T-cell (primary cell): ENCODE measurements around the gene TBC1D22A. TPM values are rescaled to one million over a fixed set of nuclear protein-coding genes. Genes with fewer than 3 reads are reported as not detected.

Experiments
- ATAC-seq, 4 experiments: fragments of 200-7000 bp in 3 of 4; fragments of 150-1000 bp in 1 of 4; cut with Tn5 transposase; replicated peaks in 1 of 4; 1 replicate in 3 of 4; 2 replicates in 1 of 4; pipeline ENCODE4 v1.10.0; 2021; ENCODE audit warnings: moderate library complexity in 3 of 4, mild to moderate bottlenecking in 2 of 4, moderate number of reproducible peaks in 1 of 4
- CTCF ChIA-PET, 2 donors: fragments of 300-600 bp; sonication (Branson Sonifier 250); formaldehyde crosslinking; loops; one replicate each; lab custom pipeline; 2022; ENCODE audit warnings: antibody characterized with exemption in 2 of 2; lab: Charles Lee
- POLR2A ChIA-PET, 2 donors: fragments of 300-600 bp; sonication (Branson Sonifier 250); formaldehyde crosslinking; loops; one replicate each; lab custom pipeline; 2022; ENCODE audit warnings: antibody characterized with exemption in 2 of 2; lab: Charles Lee
- DNase-seq, 35 experiments: peaks; one replicate each; pipeline versions ENCODE4 v3.0.0 to v3.0.0-alpha.2; 2013 to 2023
- H3K27ac ChIP-seq: one replicate; pipeline ENCODE4 v1.5.1; 2013; ENCODE audit warnings: low read length
- H3K27me3 ChIP-seq, 2 experiments: replicated peaks in 1 of 2; 1 replicate in 1 of 2; 2 replicates in 1 of 2; pipeline versions ENCODE4 v1.6.1 to v1.7.0; 2013; ENCODE audit warnings: low read length in 1 of 2, mixed read lengths in 1 of 2; ENCODE audit not compliant: control insufficient read depth in 2 of 2, insufficient read depth in 2 of 2; ENCODE audit errors: extremely low read depth in 1 of 2
- H3K36me3 ChIP-seq, 2 donors: 1 replicate in 1 of 2; 2 replicates in 1 of 2; pipeline versions ENCODE4 v1.6.1 to v1.7.0; 2013; ENCODE audit warnings: low read length in 1 of 2; ENCODE audit not compliant: control insufficient read depth in 2 of 2, insufficient read depth in 1 of 2; ENCODE audit errors: extremely low read depth in 1 of 2
- H3K4me1 ChIP-seq, 2 experiments: 1 replicate in 1 of 2; 2 replicates in 1 of 2; pipeline versions ENCODE4 v1.6.1 to v1.7.0; 2013; ENCODE audit warnings: low read length in 2 of 2, mixed read lengths in 1 of 2; ENCODE audit not compliant: insufficient read depth in 2 of 2, control insufficient read depth in 1 of 2; ENCODE audit errors: extremely low read depth in 1 of 2
- H3K4me3 ChIP-seq, 2 donors: 1 replicate in 1 of 2; 2 replicates in 1 of 2; pipeline versions ENCODE4 v1.5.1 to v1.7.0; 2013; ENCODE audit warnings: mild to moderate bottlenecking in 2 of 2, low read length in 1 of 2, moderate library complexity in 1 of 2; ENCODE audit not compliant: control insufficient read depth in 1 of 2; ENCODE audit errors: extremely low read depth in 1 of 2
- H3K9me3 ChIP-seq: 2 replicates; pipeline ENCODE4 v1.7.0; 2013
- H3K27ac Mint-ChIP-seq, 2 donors: one replicate each; pipeline ENCODE4 v1.8.0; 2020 to 2021; ENCODE audit warnings: mild to moderate bottlenecking in 2 of 2, mixed read lengths in 2 of 2
- H3K27me3 Mint-ChIP-seq, 2 donors: one replicate each; pipeline ENCODE4 v1.8.0; 2021 to 2022; ENCODE audit warnings: mixed read lengths in 2 of 2
- H3K36me3 Mint-ChIP-seq: one replicate; pipeline ENCODE4 v1.8.0; 2021; ENCODE audit warnings: mixed read lengths
- H3K4me1 Mint-ChIP-seq, 3 donors: one replicate each; pipeline ENCODE4 v1.8.0; 2020 to 2022; ENCODE audit warnings: mixed read lengths in 3 of 3, mild to moderate bottlenecking in 1 of 3
- H3K4me3 Mint-ChIP-seq, 3 donors: one replicate each; pipeline ENCODE4 v1.8.0; 2020 to 2022; ENCODE audit warnings: mild to moderate bottlenecking in 3 of 3, mixed read lengths in 3 of 3, moderate library complexity in 3 of 3
- H3K9me3 Mint-ChIP-seq, 3 donors: one replicate each; pipeline ENCODE4 v1.8.0; 2020 to 2022; ENCODE audit warnings: mixed read lengths in 3 of 3
- WGBS: methylation state at CpG from one replicate; pipeline ENCODE4 v1.1.5; 2013; ENCODE audit warnings: missing lambda C conversion rate; ENCODE audit not compliant: insufficient coverage; 5-methylcytosine and 5-hydroxymethylcytosine counted together
- total RNA-seq, 35 experiments: library from RNA in 6 of 35; stranded (reverse) in 6 of 35; fragments of 120-200 nt in 1 of 35; gene quantifications; one replicate each; pipeline versions ENCODE4 v1.2.1 to v1.2.4 and lab custom pipeline; 2013 to 2026

TBC1D22A gene
- total RNA-seq, 5 donors from 2014 or later (not counting 1 experiment from before 2014, with no cell fraction given) = 38.3 to 67.8 (median 57.7) TPM

DNA sequence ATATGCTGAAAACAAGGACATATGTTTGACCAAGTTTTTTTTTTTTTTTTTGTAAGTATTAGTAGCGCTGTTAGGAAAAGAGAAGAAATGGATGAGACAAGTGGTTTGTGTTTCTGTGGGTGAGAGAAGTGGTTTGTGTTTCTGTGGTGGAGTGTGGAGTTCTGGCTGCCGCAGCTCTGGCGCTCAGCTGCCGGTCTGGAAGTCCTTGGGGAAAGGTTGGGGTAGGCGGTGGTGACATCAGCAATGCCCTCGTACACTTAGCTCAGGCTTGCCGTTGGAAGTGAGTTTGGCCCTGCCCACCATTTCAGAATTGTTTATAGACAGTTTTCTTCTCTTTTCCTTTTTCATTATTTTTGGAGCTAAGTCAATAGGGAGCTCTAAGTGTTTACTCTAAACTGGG lies 116.6 kb downstream of the TBC1D22A start:
- no peak overlapping the region for H3K4me3 Mint-ChIP-seq
- Histone ChIP-seq H3K27me3 (no peaks in the 10 kb centered on the region), H3K9me3 (no peaks in the 10 kb centered on the region), H3K4me1 (no peaks in the 10 kb centered on the region), H3K27ac (no peak overlapping the region), H3K36me3 (peaks cover 2 to 11% of the 10 kb centered on the region in 2 donors), H3K4me3 (no peak overlapping the region)
- no peaks in the 10 kb centered on the region for H3K9me3 Mint-ChIP-seq
- DNase-seq = no peak
- ChIA-PET POLR2A (no interaction called here), CTCF (interaction anchor here in 1 of 2 donors (0.6 kb wide), 1 partner anchor 109 kb away, joined by 3 read pairs; no protein-coding TSS in a partner anchor)
- no peak for ATAC-seq
- H3K27me3 Mint-ChIP-seq = no peaks in the 10 kb centered on the region
- no peak overlapping the region for H3K27ac Mint-ChIP-seq
- H3K36me3 Mint-ChIP-seq = peaks cover 32% of the 10 kb centered on the region
- peaks cover 39 to 51% (median 41%) of the 10 kb centered on the region in 3 donors for H3K4me1 Mint-ChIP-seq
- WGBS = 100% methylated on average over 4 of the region's 7 CpGs

- H3K4me1 Mint-ChIP-seq = peaks cover 27 to 43% (median 36%) of the 10 kb centered on the region in 3 donors
- H3K9me3 ChIP-seq = no peaks in the 10 kb centered on the region
- ChIA-PET CTCF (no interaction called here), POLR2A (no interaction called here)
- no peak for DNase-seq
- no peaks in the 10 kb centered on the region for H3K9me3 Mint-ChIP-seq
- peaks cover 34% of the 10 kb centered on the region for H3K36me3 Mint-ChIP-seq
- no peak overlapping the region for H3K27ac Mint-ChIP-seq
- H3K4me1 ChIP-seq = no peaks in the 10 kb centered on the region
- WGBS = 93% methylated on average over 8 of the region's 11 CpGs
- H3K36me3 ChIP-seq = peaks cover 4 to 18% of the 10 kb centered on the region in 2 donors
- H3K27ac ChIP-seq = no peak overlapping the region
- no peak overlapping the region for H3K4me3 Mint-ChIP-seq
- no peaks in the 10 kb centered on the region for H3K27me3 ChIP-seq
- H3K4me3 ChIP-seq = no peak overlapping the region
- H3K27me3 Mint-ChIP-seq = no peaks in the 10 kb centered on the region
- no peak for ATAC-seq
Measured at GRCh38 chr22:46881373-46882118, 119.1 kb downstream of the TBC1D22A start.

DNA sequence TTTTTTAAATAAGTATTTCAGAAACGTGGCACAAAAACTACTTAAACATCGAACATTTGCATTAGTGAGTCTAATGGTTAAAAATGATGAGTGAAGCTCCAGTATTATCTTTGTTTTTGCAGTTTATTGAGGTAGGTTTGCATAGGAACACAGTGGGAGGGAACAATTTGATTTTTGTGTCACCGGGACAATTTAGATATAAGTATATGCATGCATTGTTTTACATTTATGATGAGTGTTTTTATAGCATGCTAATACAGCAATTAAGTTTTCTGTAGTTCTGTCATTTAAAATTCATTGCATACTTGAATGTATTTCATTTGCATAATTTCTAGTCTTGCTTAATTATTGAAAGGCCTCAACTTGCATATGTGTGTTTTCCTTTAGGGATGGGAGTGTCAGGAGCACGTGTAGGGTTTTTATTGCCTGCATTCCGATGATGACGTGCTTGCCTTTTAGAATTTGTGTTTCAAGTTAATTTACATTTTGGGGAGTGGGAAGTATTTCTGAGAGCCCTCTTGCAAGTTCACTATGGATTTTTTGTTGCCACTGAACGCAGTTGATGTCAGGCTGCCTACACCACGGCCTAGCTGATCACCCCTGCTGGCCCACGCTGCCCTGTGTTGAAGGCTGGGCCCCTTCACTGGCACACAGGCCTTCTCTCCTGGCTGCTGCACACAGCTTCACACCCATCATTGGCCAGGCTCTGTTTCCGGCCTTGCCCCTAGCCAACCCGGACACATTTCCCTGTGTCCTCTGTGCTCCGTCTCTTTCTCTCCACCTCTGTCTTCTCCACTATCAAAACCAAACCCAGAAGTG lies 120.9 kb downstream of the TBC1D22A start:
- Histone ChIP-seq H3K4me3 (no peak overlapping the region), H3K36me3 (peaks cover 4 to 24% of the 10 kb centered on the region in 2 donors), H3K4me1 (no peaks in the 10 kb centered on the region), H3K27ac (no peak overlapping the region), H3K9me3 (no peaks in the 10 kb centered on the region), H3K27me3 (no peaks in the 10 kb centered on the region)
- no peaks in the 10 kb centered on the region for H3K27me3 Mint-ChIP-seq
- DNase-seq = no peak
- 86% methylated on average over 10 of the region's 12 CpGs for WGBS
- ChIA-PET POLR2A (no interaction called here), CTCF (interaction anchor here in 1 of 2 donors (0.5 kb wide), 1 partner anchor 95 kb away, joined by 3 read pairs; no protein-coding TSS in a partner anchor)
- peaks cover 17 to 29% (median 22%) of the 10 kb centered on the region in 3 donors for H3K4me1 Mint-ChIP-seq
- H3K9me3 Mint-ChIP-seq = no peaks in the 10 kb centered on the region
- no peak overlapping the region for H3K27ac Mint-ChIP-seq
- no peak overlapping the region for H3K4me3 Mint-ChIP-seq
- ATAC-seq = no peak
- peaks cover 44% of the 10 kb centered on the region for H3K36me3 Mint-ChIP-seq

- ChIA-PET CTCF (no interaction called here), POLR2A (no interaction called here)
- Histone ChIP-seq H3K4me1 (no peaks in the 10 kb centered on the region), H3K36me3 (peaks cover 4 to 21% of the 10 kb centered on the region in 2 donors), H3K4me3 (no peak overlapping the region), H3K27me3 (no peaks in the 10 kb centered on the region), H3K27ac (no peak overlapping the region), H3K9me3 (no peaks in the 10 kb centered on the region)
- Mint-ChIP-seq H3K4me1 (peaks cover 15 to 27% (median 21%) of the 10 kb centered on the region in 3 donors), H3K27ac (no peak overlapping the region), H3K36me3 (peaks cover 44% of the 10 kb centered on the region), H3K4me3 (no peak overlapping the region), H3K27me3 (no peaks in the 10 kb centered on the region), H3K9me3 (no peaks in the 10 kb centered on the region)
- DNase-seq (no peak), ATAC-seq (no peak)
- WGBS = 82% methylated on average over 7 of the region's 8 CpGs
Measured at GRCh38 chr22:46884365-46884764, 121.9 kb downstream of the TBC1D22A start.

DNA sequence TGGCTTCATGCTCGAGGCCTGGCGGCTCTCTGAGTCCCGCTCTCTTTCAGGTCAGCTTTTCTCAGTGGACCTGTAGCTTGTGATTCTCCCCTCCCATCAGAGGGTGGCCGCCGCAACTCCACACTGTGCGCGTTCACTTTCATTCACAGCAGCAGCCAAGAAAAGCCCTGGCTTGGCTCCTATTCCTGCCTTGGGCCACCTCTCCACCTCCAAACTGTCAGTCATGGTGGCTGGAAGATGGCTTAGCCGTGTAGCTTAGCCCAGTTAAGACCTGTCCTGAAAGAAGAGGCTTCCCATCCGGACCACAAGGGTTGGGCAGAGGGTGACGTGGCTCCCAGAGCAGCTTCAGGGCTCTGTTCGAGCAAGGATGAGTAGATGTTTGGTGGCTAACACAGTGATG lies 125.5 kb downstream of the TBC1D22A start:
- Mint-ChIP-seq H3K27me3 (no peaks in the 10 kb centered on the region), H3K36me3 (peaks cover 52% of the 10 kb centered on the region), H3K4me3 (no peak overlapping the region), H3K9me3 (no peaks in the 10 kb centered on the region), H3K4me1 (peaks cover 0 to 10% (median 3%) of the 10 kb centered on the region in 3 donors), H3K27ac (no peak overlapping the region)
- Histone ChIP-seq H3K4me3 (no peak overlapping the region), H3K27me3 (no peaks in the 10 kb centered on the region), H3K27ac (no peak overlapping the region), H3K9me3 (no peaks in the 10 kb centered on the region), H3K4me1 (no peaks in the 10 kb centered on the region), H3K36me3 (peaks cover 6 to 29% of the 10 kb centered on the region in 2 donors)
- POLR2A ChIA-PET = no interaction called here
- DNase-seq (no peak), ATAC-seq (no peak)
- WGBS = 97% methylated on average over 8 of the region's 11 CpGs
- CTCF ChIA-PET = no interaction called here

DNA sequence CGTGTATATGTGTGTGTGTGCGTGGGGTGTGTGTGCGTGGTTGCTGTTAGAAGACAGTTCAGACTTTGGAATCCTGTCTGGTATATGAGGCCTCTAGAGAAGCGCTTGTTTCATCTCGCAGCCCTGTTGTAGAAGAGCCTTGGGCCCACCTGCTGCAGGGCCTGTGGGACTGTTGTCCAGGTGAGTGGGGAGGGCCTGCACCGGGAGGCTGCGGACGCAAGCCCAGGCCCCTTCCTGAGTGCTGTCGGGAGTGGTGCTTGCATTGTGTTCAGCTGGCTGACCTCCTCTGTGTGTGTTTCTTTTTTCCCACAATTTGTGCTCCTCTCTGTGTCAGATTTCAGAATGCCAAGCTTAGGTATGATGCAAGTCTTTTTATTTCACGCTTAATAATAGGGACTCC lies 128.4 kb downstream of the TBC1D22A start:
- Histone ChIP-seq H3K4me1 (no peaks in the 10 kb centered on the region), H3K36me3 (peaks cover 14 to 46% of the 10 kb centered on the region in 2 donors), H3K4me3 (no peak overlapping the region), H3K27me3 (no peaks in the 10 kb centered on the region), H3K9me3 (no peaks in the 10 kb centered on the region), H3K27ac (no peak overlapping the region)
- H3K9me3 Mint-ChIP-seq = no peaks in the 10 kb centered on the region
- ATAC-seq (no peak), DNase-seq (no peak)
- peaks cover under 1 to 9% (median 3%) of the 10 kb centered on the region in 3 donors for H3K4me1 Mint-ChIP-seq
- H3K27me3 Mint-ChIP-seq = no peaks in the 10 kb centered on the region
- 100% methylated on average over 9 of the region's 10 CpGs for WGBS
- POLR2A ChIA-PET = no interaction called here
- no peak overlapping the region for H3K4me3 Mint-ChIP-seq
- CTCF ChIA-PET = no interaction called here
- H3K36me3 Mint-ChIP-seq = peaks cover 65% of the 10 kb centered on the region
- no peak overlapping the region for H3K27ac Mint-ChIP-seq
